Endothelial cell of umbilical vein (primary cell): ENCODE data around the gene HGFAC.

Source experiments
- CTCF ChIP-seq, 2 donors: IDR thresholded peaks; 1 replicate in 1 of 2; 2 replicates in 1 of 2; pipeline ENCODE4 v1.5.1; 2011; ENCODE audit warnings: low read length in 2 of 2, mild to moderate bottlenecking in 2 of 2, moderate library complexity in 2 of 2, control low read depth in 1 of 2, inconsistent platforms in 1 of 2, low read depth in 1 of 2; ENCODE audit not compliant: insufficient read depth in 1 of 2; ENCODE audit errors: extremely low read depth in 1 of 2
- EZH2 ChIP-seq: IDR thresholded peaks from 2 replicates; pipeline ENCODE4 v1.6.1; 2012; ENCODE audit warnings: borderline replicate concordance, low read depth, mild to moderate bottlenecking, moderate library complexity, low read length, inconsistent platforms; ENCODE audit not compliant: severe bottlenecking
- FOS ChIP-seq: IDR thresholded peaks from 2 replicates; pipeline ENCODE4 v1.6.1; 2011; ENCODE audit warnings: mild to moderate bottlenecking, low read length, moderate library complexity, borderline replicate concordance; ENCODE audit not compliant: insufficient read depth
- GATA2 ChIP-seq: IDR thresholded peaks from 2 replicates; pipeline ENCODE4 v1.7.0; 2011; ENCODE audit warnings: low read depth, mild to moderate bottlenecking, moderate library complexity, mixed read lengths, low read length; ENCODE audit not compliant: insufficient read length, insufficient read depth
- JUN ChIP-seq: IDR thresholded peaks from 2 replicates; pipeline ENCODE4 v1.6.1; 2011; ENCODE audit warnings: borderline replicate concordance, low read depth; ENCODE audit not compliant: insufficient read length, insufficient read depth
- POLR2A ChIP-seq: IDR thresholded peaks from 2 replicates; pipeline ENCODE4 v1.6.1; 2012; ENCODE audit warnings: low read depth, mild to moderate bottlenecking, control low read depth, low read length
- POLR2AphosphoS5 ChIP-seq: IDR thresholded peaks from 2 replicates; pipeline ENCODE4 v1.6.1; 2012; ENCODE audit warnings: low read depth, mild to moderate bottlenecking, control low read depth, low read length, moderate library complexity; ENCODE audit not compliant: insufficient read depth

GRCh38 chr4:3465698-3466671, 24.2 kb downstream of the HGFAC start:
- TF ChIP-seq CTCF (IDR thresholded peaks at IDR 0.05; ENCODE audit: extremely low read depth in 1 of 2, insufficient read depth in 1 of 2, low read depth in 1 of 2, low read length in 2 of 2) (peak; percentile 9 to 21), EZH2 (no peak), POLR2A (no peak), GATA2 (no peak), JUN (no peak), POLR2AphosphoS5 (no peak), FOS (no peak)
